Measurements from ENCODE around the gene EEF1AKMT1.

DNA sequence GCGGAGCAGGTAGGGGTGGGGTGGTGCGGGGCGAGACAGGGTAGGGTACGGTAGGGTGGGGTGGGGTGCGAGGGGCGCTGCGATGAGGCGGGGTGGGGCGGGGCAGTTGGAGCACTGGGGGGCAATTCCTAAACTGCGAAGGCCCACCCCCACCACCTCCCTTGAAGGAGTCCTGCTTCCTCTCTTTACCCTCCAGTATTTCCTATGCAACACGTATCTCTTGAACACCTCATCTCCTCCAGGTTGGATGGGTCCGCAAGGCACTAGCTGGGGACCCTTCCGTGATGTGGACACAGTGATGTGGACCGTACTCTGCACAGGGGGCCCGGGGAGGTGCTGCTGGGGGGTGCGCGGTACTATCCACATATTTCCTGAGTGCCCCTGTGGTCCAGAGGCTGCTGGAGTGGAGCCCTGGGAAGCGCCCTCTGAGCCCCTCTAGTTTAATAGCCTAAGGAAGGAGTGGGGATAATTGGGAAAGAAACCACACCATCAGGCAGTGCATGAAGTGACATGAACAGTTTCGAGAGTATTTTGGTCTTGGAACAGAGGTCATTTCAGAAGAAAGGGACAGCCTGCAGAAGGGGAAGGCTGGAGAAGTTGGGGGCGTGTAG lies 69.2 kb downstream of the EEF1AKMT1 start:
- no peak for TF ChIP-seq SNAI2 (CRISPR knock-in tag; IDR thresholded peaks at IDR 0.05)
- TF ChIP-seq, protein P1, sequence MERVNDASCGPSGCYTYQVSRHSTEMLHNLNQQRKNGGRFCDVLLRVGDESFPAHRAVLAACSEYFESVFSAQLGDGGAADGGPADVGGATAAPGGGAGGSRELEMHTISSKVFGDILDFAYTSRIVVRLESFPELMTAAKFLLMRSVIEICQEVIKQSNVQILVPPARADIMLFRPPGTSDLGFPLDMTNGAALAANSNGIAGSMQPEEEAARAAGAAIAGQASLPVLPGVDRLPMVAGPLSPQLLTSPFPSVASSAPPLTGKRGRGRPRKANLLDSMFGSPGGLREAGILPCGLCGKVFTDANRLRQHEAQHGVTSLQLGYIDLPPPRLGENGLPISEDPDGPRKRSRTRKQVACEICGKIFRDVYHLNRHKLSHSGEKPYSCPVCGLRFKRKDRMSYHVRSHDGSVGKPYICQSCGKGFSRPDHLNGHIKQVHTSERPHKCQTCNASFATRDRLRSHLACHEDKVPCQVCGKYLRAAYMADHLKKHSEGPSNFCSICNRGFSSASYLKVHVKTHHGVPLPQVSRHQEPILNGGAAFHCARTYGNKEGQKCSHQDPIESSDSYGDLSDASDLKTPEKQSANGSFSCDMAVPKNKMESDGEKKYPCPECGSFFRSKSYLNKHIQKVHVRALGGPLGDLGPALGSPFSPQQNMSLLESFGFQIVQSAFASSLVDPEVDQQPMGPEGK (CRISPR knock-in tag; IDR thresholded peaks at IDR 0.05; ENCODE audit: borderline replicate concordance): no peak
- no peak for TF ChIP-seq RARB (CRISPR knock-in tag; IDR thresholded peaks at IDR 0.05)
- TF ChIP-seq, protein P2, sequence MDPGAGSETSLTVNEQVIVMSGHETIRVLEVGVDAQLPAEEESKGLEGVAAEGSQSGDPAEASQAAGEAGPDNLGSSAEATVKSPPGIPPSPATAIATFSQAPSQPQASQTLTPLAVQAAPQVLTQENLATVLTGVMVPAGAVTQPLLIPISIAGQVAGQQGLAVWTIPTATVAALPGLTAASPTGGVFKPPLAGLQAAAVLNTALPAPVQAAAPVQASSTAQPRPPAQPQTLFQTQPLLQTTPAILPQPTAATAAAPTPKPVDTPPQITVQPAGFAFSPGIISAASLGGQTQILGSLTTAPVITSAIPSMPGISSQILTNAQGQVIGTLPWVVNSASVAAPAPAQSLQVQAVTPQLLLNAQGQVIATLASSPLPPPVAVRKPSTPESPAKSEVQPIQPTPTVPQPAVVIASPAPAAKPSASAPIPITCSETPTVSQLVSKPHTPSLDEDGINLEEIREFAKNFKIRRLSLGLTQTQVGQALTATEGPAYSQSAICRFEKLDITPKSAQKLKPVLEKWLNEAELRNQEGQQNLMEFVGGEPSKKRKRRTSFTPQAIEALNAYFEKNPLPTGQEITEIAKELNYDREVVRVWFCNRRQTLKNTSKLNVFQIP (CRISPR knock-in tag; IDR thresholded peaks at IDR 0.05; ENCODE audit: borderline replicate concordance, low read depth): no peak
- no peak for TF ChIP-seq ZC3H10 (CRISPR knock-in tag; IDR thresholded peaks at IDR 0.05)
- TF ChIP-seq, protein P3, sequence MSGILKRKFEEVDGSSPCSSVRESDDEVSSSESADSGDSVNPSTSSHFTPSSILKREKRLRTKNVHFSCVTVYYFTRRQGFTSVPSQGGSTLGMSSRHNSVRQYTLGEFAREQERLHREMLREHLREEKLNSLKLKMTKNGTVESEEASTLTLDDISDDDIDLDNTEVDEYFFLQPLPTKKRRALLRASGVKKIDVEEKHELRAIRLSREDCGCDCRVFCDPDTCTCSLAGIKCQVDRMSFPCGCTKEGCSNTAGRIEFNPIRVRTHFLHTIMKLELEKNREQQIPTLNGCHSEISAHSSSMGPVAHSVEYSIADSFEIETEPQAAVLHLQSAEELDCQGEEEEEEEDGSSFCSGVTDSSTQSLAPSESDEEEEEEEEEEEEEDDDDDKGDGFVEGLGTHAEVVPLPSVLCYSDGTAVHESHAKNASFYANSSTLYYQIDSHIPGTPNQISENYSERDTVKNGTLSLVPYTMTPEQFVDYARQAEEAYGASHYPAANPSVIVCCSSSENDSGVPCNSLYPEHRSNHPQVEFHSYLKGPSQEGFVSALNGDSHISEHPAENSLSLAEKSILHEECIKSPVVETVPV (CRISPR knock-in tag; IDR thresholded peaks at IDR 0.05): no peak
- TF ChIP-seq ARNTL (CRISPR knock-in tag; IDR thresholded peaks at IDR 0.05; ENCODE audit: borderline replicate concordance, low read depth): no peak
- no peak for TF ChIP-seq OSR1 (CRISPR knock-in tag; IDR thresholded peaks at IDR 0.05)
- TF ChIP-seq ZNF565 (CRISPR knock-in tag; conservative IDR thresholded peaks at IDR 0.05; ENCODE audit: low read depth): no peak
- no peak for TF ChIP-seq BACH2 (CRISPR knock-in tag; IDR thresholded peaks at IDR 0.05; ENCODE audit: borderline replicate concordance)
- TF ChIP-seq ZNF70 (CRISPR knock-in tag; IDR thresholded peaks at IDR 0.05): no peak
- TF ChIP-seq ESRRG (CRISPR knock-in tag; IDR thresholded peaks at IDR 0.05): no peak
- TF ChIP-seq, protein P4, sequence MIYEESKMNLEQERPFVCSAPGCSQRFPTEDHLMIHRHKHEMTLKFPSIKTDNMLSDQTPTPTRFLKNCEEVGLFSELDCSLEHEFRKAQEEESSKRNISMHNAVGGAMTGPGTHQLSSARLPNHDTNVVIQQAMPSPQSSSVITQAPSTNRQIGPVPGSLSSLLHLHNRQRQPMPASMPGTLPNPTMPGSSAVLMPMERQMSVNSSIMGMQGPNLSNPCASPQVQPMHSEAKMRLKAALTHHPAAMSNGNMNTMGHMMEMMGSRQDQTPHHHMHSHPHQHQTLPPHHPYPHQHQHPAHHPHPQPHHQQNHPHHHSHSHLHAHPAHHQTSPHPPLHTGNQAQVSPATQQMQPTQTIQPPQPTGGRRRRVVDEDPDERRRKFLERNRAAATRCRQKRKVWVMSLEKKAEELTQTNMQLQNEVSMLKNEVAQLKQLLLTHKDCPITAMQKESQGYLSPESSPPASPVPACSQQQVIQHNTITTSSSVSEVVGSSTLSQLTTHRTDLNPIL (CRISPR knock-in tag; IDR thresholded peaks at IDR 0.05; ENCODE audit: low read depth): no peak

All from SK-N-SH treated with all-trans-retinoic acid at 6 μM for 48 hours (cell line).